Measurements from ENCODE around the gene MAGI2. TPM values are rescaled to one million over a fixed set of nuclear protein-coding genes. Genes with fewer than 3 reads are reported as not detected.

Gene MAGI2
- total and polyA plus RNA-seq, 2 experiments from 2014 or later = 10.4 to 26.4 TPM

DNA sequence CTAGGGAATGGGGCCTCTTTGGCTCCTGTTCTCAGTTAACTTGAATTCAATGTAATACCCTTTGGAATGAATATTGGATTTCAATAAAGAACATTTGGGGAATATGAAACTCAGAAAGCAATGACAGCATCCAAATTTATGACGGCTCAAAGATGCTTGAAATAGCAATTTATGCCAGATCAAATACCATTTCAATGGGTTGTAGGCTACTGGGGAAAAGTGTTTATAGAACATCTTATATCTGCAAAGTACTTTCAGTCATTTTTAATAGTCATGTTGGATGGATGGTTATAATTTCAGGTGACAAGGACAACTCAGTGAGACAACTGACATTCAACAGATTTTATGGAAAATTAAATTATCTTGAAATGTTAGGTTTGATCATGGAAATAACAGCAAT, 882.2 kb downstream of the MAGI2 start:
- no peak for DNase-seq (ENCODE audit: low spot score)
- peaks cover 20% of the 10 kb centered on the region for H3K4me1 Mint-ChIP-seq
- no peaks in the 10 kb centered on the region for H3K36me3 ChIP-seq (ENCODE audit: insufficient read depth)
- peak overlapping the region; percentile 80 for H3K27ac Mint-ChIP-seq
- H3K4me2 ChIP-seq = no peak overlapping the region
- H2AFZ ChIP-seq = no peak overlapping the region
- no peak for ATAC-seq
- H3K27me3 Mint-ChIP-seq (ENCODE audit: insufficient read depth, low read depth, poor library complexity) = peaks cover 1% of the 10 kb centered on the region
- no peak overlapping the region for H3K4me3 Mint-ChIP-seq
- no peaks in the 10 kb centered on the region for H4K20me1 ChIP-seq (replicated peaks; ENCODE audit: insufficient read depth)
- no peak overlapping the region for H3K4me3 ChIP-seq
- no peaks in the 10 kb centered on the region for H3K36me3 Mint-ChIP-seq (ENCODE audit: low read depth)
- peaks cover 42% of the 10 kb centered on the region for H3K4me1 ChIP-seq (ENCODE audit: insufficient read depth)
- H3K9me2 ChIP-seq (ENCODE audit: insufficient read depth) = no peaks in the 10 kb centered on the region
- TF ChIP-seq POLR2AphosphoS5 (IDR thresholded peaks at IDR 0.05; ENCODE audit: low read depth) (no peak), EZH2phosphoT487 (IDR thresholded peaks at IDR 0.05; ENCODE audit: unreplicated experiment) (no peak), NANOG (IDR thresholded peaks at IDR 0.05; ENCODE audit: borderline replicate concordance) (no peak), EZH2 (IDR thresholded peaks at IDR 0.05; ENCODE audit: low read depth, unreplicated experiment) (no peak), CREB1 (CRISPR knock-in tag; IDR thresholded peaks at IDR 0.05; ENCODE audit: low read depth) (no peak), ETS1 (IDR thresholded peaks at IDR 0.05) (no peak), ZNF462 (CRISPR knock-in tag; IDR thresholded peaks at IDR 0.05) (no peak), ZNF331 (CRISPR knock-in tag; IDR thresholded peaks at IDR 0.05; ENCODE audit: low read depth) (no peak), ZNF114 (CRISPR knock-in tag; IDR thresholded peaks at IDR 0.05) (no peak), JUNB (IDR thresholded peaks at IDR 0.05; ENCODE audit: unreplicated experiment) (no peak), STAT1 (IDR thresholded peaks at IDR 0.05; ENCODE audit: unreplicated experiment) (no peak)
- TF ChIP-seq, protein P1, sequence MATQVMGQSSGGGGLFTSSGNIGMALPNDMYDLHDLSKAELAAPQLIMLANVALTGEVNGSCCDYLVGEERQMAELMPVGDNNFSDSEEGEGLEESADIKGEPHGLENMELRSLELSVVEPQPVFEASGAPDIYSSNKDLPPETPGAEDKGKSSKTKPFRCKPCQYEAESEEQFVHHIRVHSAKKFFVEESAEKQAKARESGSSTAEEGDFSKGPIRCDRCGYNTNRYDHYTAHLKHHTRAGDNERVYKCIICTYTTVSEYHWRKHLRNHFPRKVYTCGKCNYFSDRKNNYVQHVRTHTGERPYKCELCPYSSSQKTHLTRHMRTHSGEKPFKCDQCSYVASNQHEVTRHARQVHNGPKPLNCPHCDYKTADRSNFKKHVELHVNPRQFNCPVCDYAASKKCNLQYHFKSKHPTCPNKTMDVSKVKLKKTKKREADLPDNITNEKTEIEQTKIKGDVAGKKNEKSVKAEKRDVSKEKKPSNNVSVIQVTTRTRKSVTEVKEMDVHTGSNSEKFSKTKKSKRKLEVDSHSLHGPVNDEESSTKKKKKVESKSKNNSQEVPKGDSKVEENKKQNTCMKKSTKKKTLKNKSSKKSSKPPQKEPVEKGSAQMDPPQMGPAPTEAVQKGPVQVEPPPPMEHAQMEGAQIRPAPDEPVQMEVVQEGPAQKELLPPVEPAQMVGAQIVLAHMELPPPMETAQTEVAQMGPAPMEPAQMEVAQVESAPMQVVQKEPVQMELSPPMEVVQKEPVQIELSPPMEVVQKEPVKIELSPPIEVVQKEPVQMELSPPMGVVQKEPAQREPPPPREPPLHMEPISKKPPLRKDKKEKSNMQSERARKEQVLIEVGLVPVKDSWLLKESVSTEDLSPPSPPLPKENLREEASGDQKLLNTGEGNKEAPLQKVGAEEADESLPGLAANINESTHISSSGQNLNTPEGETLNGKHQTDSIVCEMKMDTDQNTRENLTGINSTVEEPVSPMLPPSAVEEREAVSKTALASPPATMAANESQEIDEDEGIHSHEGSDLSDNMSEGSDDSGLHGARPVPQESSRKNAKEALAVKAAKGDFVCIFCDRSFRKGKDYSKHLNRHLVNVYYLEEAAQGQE (IDR thresholded peaks at IDR 0.05; ENCODE audit: unreplicated experiment) = no peak
- TF ChIP-seq, protein P2, sequence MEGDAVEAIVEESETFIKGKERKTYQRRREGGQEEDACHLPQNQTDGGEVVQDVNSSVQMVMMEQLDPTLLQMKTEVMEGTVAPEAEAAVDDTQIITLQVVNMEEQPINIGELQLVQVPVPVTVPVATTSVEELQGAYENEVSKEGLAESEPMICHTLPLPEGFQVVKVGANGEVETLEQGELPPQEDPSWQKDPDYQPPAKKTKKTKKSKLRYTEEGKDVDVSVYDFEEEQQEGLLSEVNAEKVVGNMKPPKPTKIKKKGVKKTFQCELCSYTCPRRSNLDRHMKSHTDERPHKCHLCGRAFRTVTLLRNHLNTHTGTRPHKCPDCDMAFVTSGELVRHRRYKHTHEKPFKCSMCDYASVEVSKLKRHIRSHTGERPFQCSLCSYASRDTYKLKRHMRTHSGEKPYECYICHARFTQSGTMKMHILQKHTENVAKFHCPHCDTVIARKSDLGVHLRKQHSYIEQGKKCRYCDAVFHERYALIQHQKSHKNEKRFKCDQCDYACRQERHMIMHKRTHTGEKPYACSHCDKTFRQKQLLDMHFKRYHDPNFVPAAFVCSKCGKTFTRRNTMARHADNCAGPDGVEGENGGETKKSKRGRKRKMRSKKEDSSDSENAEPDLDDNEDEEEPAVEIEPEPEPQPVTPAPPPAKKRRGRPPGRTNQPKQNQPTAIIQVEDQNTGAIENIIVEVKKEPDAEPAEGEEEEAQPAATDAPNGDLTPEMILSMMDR (conservative IDR thresholded peaks at IDR 0.05; ENCODE audit: low read depth in 2 of 2) = no peak
- H3K9me3 Mint-ChIP-seq = no peaks in the 10 kb centered on the region
- H3K27me3 ChIP-seq (ENCODE audit: insufficient read depth) = no peaks in the 10 kb centered on the region
- H3K79me2 ChIP-seq (replicated peaks; ENCODE audit: insufficient read depth) = peaks cover 3% of the 10 kb centered on the region; the same call in 1 of the 2 replicates
- peak overlapping the region; percentile 2; the same call in 1 of the 2 replicates for H3K27ac ChIP-seq (ENCODE audit: low read depth)
- no peaks in the 10 kb centered on the region for H3F3A ChIP-seq (replicated peaks; ENCODE audit: low read depth)
